Small intestine (tissue), 16 donors: ENCODE measurements around the gene GLRA2. TPM values are rescaled to one million over a fixed set of nuclear protein-coding genes. Genes with fewer than 3 reads are reported as not detected.

Experiments used
- DNase-seq, 2 donors: peaks; one replicate each; pipeline versions ENCODE4 v3.0.0 to v3.0.0-alpha.2; 2013
- FAIRE-seq: peaks from 2 replicates; lab custom pipeline; 2012; peaks lifted over from hg19 to GRCh38; lab: Jason Lieb, UNC
- H3K27ac ChIP-seq, 3 donors: one replicate each; pipeline ENCODE4 v1.5.1; 2013; ENCODE audit warnings: low read length in 2 of 3, mild to moderate bottlenecking in 2 of 3, control low read depth in 1 of 3, inconsistent platforms in 1 of 3, low read depth in 1 of 3, moderate library complexity in 1 of 3
- H3K27me3 ChIP-seq, 3 donors: one replicate each; pipeline ENCODE4 v1.6.1; 2013; ENCODE audit warnings: low read length in 3 of 3, inconsistent platforms in 1 of 3; ENCODE audit not compliant: control insufficient read depth in 3 of 3, insufficient read depth in 3 of 3
- H3K36me3 ChIP-seq, 3 donors: one replicate each; pipeline ENCODE4 v1.6.1; 2013; ENCODE audit warnings: low read length in 3 of 3, inconsistent platforms in 1 of 3, low read depth in 1 of 3, mild to moderate bottlenecking in 1 of 3, moderate library complexity in 1 of 3; ENCODE audit not compliant: control insufficient read depth in 3 of 3, insufficient read depth in 2 of 3
- H3K4me1 ChIP-seq, 3 donors: one replicate each; pipeline ENCODE4 v1.6.1; 2013; ENCODE audit warnings: low read length in 2 of 3, inconsistent platforms in 1 of 3, low read depth in 1 of 3, mild to moderate bottlenecking in 1 of 3, moderate library complexity in 1 of 3; ENCODE audit not compliant: control insufficient read depth in 3 of 3, insufficient read depth in 2 of 3
- H3K4me3 ChIP-seq, 3 donors: one replicate each; pipeline ENCODE4 v1.5.1; 2013; ENCODE audit warnings: low read length in 3 of 3, control low read depth in 1 of 3, inconsistent platforms in 1 of 3, low read depth in 1 of 3, mild to moderate bottlenecking in 1 of 3, moderate library complexity in 1 of 3
- H3K9me3 ChIP-seq, 2 donors: one replicate each; pipeline ENCODE4 v1.6.1; 2013; ENCODE audit warnings: low read depth in 1 of 2, low read length in 1 of 2; ENCODE audit not compliant: control insufficient read depth in 2 of 2, insufficient read depth in 1 of 2
- WGBS, 3 donors: extraction: QIAGEN DNeasy Blood & Tissue Kit; methylation state at CpG; one replicate each; pipeline ENCODE4 v1.1.7; 2013; 5-methylcytosine and 5-hydroxymethylcytosine counted together
- long read RNA-seq, 10 donors: transcript quantifications; one replicate each; lab custom pipeline, GENCODE V29; 2026
- polyA plus RNA-seq, 4 donors: library from polyadenylated mRNA; stranded (reverse) in 3 of 4; unstranded in 1 of 4; fragments of 200-250 nt in 3 of 4; fragments of 120-200 nt in 1 of 4; gene quantifications; one replicate each; pipeline versions ENCODE4 v1.2.1 to v1.2.3, GENCODE V29; 2013
- donor health status: healthy with polysubstance abuse.
- donor health status: control.
- donor health status: control.
- donor health status: Bipolar disorder and iron deficiency.
- donor health status: healthy.

GLRA2 gene
- polyA plus RNA-seq: under 1 TPM in 2 of 4 donors, not detected in 2; 0.15 to 0.33 TPM
- long read RNA-seq, donor 1: 0 reads
- long read RNA-seq, donor 2: 0 reads
- long read RNA-seq, donor 3: 0 reads
- long read RNA-seq, donor 4: 0 reads
- long read RNA-seq, donor 5: 0 reads
- long read RNA-seq, donor 6: 0 reads
- long read RNA-seq, donor 7: 0 reads
- long read RNA-seq, donor 8: 0 reads
- long read RNA-seq, donor 9: 0 reads
- long read RNA-seq, donor 10: 0 reads

GRCh38 chrX:14529290-14529989 is at the start of gene GLRA2:
Gene GLRA2 (plus strand): TSS chrX:14529536. CDS start chrX:14530058, 522 bp downstream.
- Histone ChIP-seq H3K4me3 (peak within 1 kb of the TSS in 1 of 3 donors; percentile 39), H3K9me3 (no peaks in the 10 kb centered on the region), H3K4me1 (no peaks in the 10 kb centered on the region), H3K27ac (no peak within 1 kb of the TSS), H3K27me3 (no peaks in the 10 kb centered on the region), H3K36me3 (no peaks in the 10 kb centered on the region)
- 7 to 22% (median 8%) methylated on average over 17 of the region's 17 CpGs for whole genome bisulfite sequencing, 3 donors
- FAIRE-seq: no peak
- peak; percentile 6 to 63 for DNase-seq

- Histone ChIP-seq H3K4me3 (no peak overlapping the region), H3K27ac (no peak overlapping the region), H3K4me1 (no peaks in the 10 kb centered on the region), H3K27me3 (no peaks in the 10 kb centered on the region), H3K9me3 (no peaks in the 10 kb centered on the region), H3K36me3 (no peaks in the 10 kb centered on the region)
- FAIRE-seq: no peak
- no peak for DNase-seq
- 61 to 85% (median 84%) methylated on average over 8 of the region's 8 CpGs for WGBS, 3 donors
Observed at GRCh38 chrX:14489437-14489836, 39.9 kb upstream of the GLRA2 start.

- no peak overlapping the region for H3K27ac ChIP-seq
- 53 to 78% (median 74%) methylated on average over 3 of the region's 3 CpGs for WGBS, 3 donors
- no peaks in the 10 kb centered on the region for H3K27me3 ChIP-seq
- H3K9me3 ChIP-seq: no peaks in the 10 kb centered on the region
- no peak for DNase-seq
- no peak for FAIRE-seq
- H3K4me3 ChIP-seq: no peak overlapping the region
- H3K36me3 ChIP-seq: no peaks in the 10 kb centered on the region
- H3K4me1 ChIP-seq: no peaks in the 10 kb centered on the region
Observed at GRCh38 chrX:14491689-14492088, 37.6 kb upstream of the GLRA2 start.

GRCh38 chrX:14496674-14497073 is 32.7 kb upstream of the GLRA2 start:
- H3K27me3 ChIP-seq: no peaks in the 10 kb centered on the region
- DNase-seq (peak in 1 of 2 donors; percentile 6), FAIRE-seq (no peak)
- no peaks in the 10 kb centered on the region for H3K36me3 ChIP-seq
- H3K9me3 ChIP-seq: no peaks in the 10 kb centered on the region
- H3K4me1 ChIP-seq: peaks cover 0 to 2% (median 0%) of the 10 kb centered on the region in 3 donors
- WGBS, 3 donors: 51 to 53% (median 52%) methylated on average over 3 of the region's 3 CpGs
- no peak overlapping the region for H3K4me3 ChIP-seq
- H3K27ac ChIP-seq: peak overlapping the region in 1 of 3 donors; percentile 53

GRCh38 chrX:14497184-14497666 is 32.1 kb upstream of the GLRA2 start:
- no peaks in the 10 kb centered on the region for H3K27me3 ChIP-seq
- 0 to 4% (median 3%) methylated on average over 4 of the region's 4 CpGs for WGBS, 3 donors
- H3K9me3 ChIP-seq: no peaks in the 10 kb centered on the region
- peak overlapping the region in 2 of 3 donors; percentile 53 to 84 for H3K27ac ChIP-seq
- no peak for FAIRE-seq
- no peaks in the 10 kb centered on the region for H3K36me3 ChIP-seq
- peak; percentile 48 to 51 for DNase-seq
- peak overlapping the region in 1 of 3 donors; percentile 22 for H3K4me3 ChIP-seq
- H3K4me1 ChIP-seq: peaks cover 0 to 2% (median 0%) of the 10 kb centered on the region in 3 donors

- no peak for DNase-seq
- Histone ChIP-seq H3K9me3 (no peaks in the 10 kb centered on the region), H3K4me3 (no peak overlapping the region), H3K36me3 (no peaks in the 10 kb centered on the region), H3K27me3 (no peaks in the 10 kb centered on the region), H3K4me1 (peaks cover 0 to 2% (median 0%) of the 10 kb centered on the region in 3 donors), H3K27ac (no peak overlapping the region)
- no peak for FAIRE-seq
- 59 to 79% (median 70%) methylated on average over 5 of the region's 5 CpGs for WGBS, 3 donors
Observed at GRCh38 chrX:14501327-14501726, 28.0 kb upstream of the GLRA2 start.

- Histone ChIP-seq H3K4me1 (no peaks in the 10 kb centered on the region), H3K4me3 (no peak overlapping the region), H3K36me3 (no peaks in the 10 kb centered on the region), H3K27ac (no peak overlapping the region), H3K9me3 (no peaks in the 10 kb centered on the region), H3K27me3 (no peaks in the 10 kb centered on the region)
- FAIRE-seq (no peak), DNase-seq (no peak)
- WGBS, 3 donors: 81 to 90% (median 82%) methylated on average over 1 of the region's 1 CpG
Observed at GRCh38 chrX:14504960-14505538, 24.3 kb upstream of the GLRA2 start.

GRCh38 chrX:14505648-14506047 is 23.7 kb upstream of the GLRA2 start:
- no peak for FAIRE-seq
- H3K27ac ChIP-seq: no peak overlapping the region
- WGBS, 3 donors: 68 to 82% (median 77%) methylated on average over 1 of the region's 1 CpG
- H3K4me1 ChIP-seq: peaks cover 0 to 4% (median 0%) of the 10 kb centered on the region in 3 donors
- H3K9me3 ChIP-seq: no peaks in the 10 kb centered on the region
- no peak overlapping the region for H3K4me3 ChIP-seq
- no peaks in the 10 kb centered on the region for H3K27me3 ChIP-seq
- H3K36me3 ChIP-seq: no peaks in the 10 kb centered on the region
- DNase-seq: no peak
